ENCODE measurements around the gene ZNF385C. TPM values are rescaled to one million over a fixed set of nuclear protein-coding genes. Genes with fewer than 3 reads are reported as not detected.
A peak's percentile ranks its signal among the peaks of the same experiment; 100 is the strongest.

Gene ZNF385C
- total and polyA plus RNA-seq, 2 of the 13 experiments (the other 11 are each of a cell fraction or from before 2014, with no cell fraction given): 2.3 to 6.1 TPM

DNA sequence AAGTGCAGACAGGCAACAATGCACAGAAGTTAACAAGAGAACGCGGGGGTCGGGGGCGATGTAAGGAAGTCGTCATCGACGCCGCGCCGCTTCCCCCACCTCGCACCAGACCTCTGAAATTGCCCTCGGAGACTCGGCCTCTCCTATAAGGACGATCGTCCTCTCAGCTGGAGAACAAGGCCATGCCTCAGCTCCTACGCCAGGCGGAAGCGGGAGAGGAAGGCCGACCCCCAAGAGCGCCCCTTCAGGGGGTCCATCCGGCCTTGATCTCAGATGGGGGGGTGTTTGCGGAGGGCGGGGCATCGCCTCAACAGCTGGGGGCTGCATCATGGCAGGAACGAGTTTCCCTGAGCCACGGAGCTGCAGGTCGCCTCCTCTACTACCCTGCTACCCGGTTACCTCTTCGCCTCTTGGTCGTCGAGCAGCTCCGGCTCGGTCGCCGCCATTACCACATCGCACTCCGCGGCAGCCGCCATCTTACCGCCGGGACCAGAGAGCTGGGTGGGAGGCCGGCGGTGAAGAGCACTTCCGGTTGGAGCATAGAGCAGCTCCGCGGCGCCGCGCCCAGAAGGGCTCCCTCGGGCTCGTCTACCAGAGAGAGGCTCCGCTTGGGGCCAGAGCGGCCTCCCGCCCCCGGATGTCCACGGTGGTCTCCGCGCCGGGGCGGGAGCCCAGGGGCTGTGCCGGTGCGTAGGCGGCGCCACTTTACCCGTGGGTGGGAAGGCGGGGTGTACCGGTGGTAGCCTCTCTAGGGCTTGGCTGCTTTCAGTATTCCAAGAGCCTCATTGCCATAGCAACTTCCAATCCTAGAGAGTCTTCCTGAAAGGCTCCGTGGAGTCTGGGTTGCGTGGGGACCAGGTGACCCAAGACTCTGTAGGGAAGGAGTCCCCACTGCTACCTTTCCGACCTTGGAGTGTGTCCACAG, 81.1 kb downstream of the ZNF385C start, which contains the start of gene DNAJC7 (continued):
- TF ChIP-seq, protein P1, sequence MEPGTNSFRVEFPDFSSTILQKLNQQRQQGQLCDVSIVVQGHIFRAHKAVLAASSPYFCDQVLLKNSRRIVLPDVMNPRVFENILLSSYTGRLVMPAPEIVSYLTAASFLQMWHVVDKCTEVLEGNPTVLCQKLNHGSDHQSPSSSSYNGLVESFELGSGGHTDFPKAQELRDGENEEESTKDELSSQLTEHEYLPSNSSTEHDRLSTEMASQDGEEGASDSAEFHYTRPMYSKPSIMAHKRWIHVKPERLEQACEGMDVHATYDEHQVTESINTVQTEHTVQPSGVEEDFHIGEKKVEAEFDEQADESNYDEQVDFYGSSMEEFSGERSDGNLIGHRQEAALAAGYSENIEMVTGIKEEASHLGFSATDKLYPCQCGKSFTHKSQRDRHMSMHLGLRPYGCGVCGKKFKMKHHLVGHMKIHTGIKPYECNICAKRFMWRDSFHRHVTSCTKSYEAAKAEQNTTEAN (CRISPR knock-in tag; conservative IDR thresholded peaks at IDR 0.05): peak; percentile 89
- TF ChIP-seq SRSF4 (IDR thresholded peaks at IDR 0.05; ENCODE audit: low read depth, low read length, poor library complexity, severe bottlenecking) (no peak), PHF5A (CRISPR knock-in tag; IDR thresholded peaks at IDR 0.05; ENCODE audit: low read depth, unreplicated experiment) (peak; percentile 71), ZNF496 (CRISPR knock-in tag; IDR thresholded peaks at IDR 0.05; ENCODE audit: insufficient replicate concordance) (no peak), ZNF850 (CRISPR knock-in tag; conservative IDR thresholded peaks at IDR 0.05) (peak; percentile 86), ZNF468 (CRISPR knock-in tag; IDR thresholded peaks at IDR 0.05) (no peak), POLR2A (IDR thresholded peaks at IDR 0.05; ENCODE audit: insufficient read depth in 1 of 2, low read depth in 2 of 2, low read length in 2 of 2) (peak; percentile 72 to 85), ISL2 (CRISPR knock-in tag; IDR thresholded peaks at IDR 0.05) (peak; percentile 90), ZNF253 (CRISPR knock-in tag; IDR thresholded peaks at IDR 0.05; ENCODE audit: borderline replicate concordance) (0 out of 2 replicates have a peak, but pooled peaks have one; percentile 61), MED1 (CRISPR knock-in tag; IDR thresholded peaks at IDR 0.05) (peak; percentile 84), ZFP1 (CRISPR knock-in tag; IDR thresholded peaks at IDR 0.05) (peak; percentile 91; the same call in 1 of the 2 replicates), ZFP90 (CRISPR knock-in tag; IDR thresholded peaks at IDR 0.05; ENCODE audit: borderline replicate concordance) (peak; percentile 88; the same call in 1 of the 2 replicates), ZNF75D (CRISPR knock-in tag; IDR thresholded peaks at IDR 0.05; ENCODE audit: borderline replicate concordance) (peak; percentile 70; the same call in 1 of the 2 replicates), ZNF546 (CRISPR knock-in tag; conservative IDR thresholded peaks at IDR 0.05) (peak; percentile 87), SP4 (CRISPR knock-in tag; IDR thresholded peaks at IDR 0.05) (peak; percentile 55; the same call in 1 of the 2 replicates), ZNF781 (CRISPR knock-in tag; IDR thresholded peaks at IDR 0.05; ENCODE audit: borderline replicate concordance, not compliant biosample characterization) (peak; percentile 91), SMAD9 (CRISPR knock-in tag; IDR thresholded peaks at IDR 0.05) (no peak; the same call in 1 of the 2 replicates)
- TF ChIP-seq, protein P2, sequence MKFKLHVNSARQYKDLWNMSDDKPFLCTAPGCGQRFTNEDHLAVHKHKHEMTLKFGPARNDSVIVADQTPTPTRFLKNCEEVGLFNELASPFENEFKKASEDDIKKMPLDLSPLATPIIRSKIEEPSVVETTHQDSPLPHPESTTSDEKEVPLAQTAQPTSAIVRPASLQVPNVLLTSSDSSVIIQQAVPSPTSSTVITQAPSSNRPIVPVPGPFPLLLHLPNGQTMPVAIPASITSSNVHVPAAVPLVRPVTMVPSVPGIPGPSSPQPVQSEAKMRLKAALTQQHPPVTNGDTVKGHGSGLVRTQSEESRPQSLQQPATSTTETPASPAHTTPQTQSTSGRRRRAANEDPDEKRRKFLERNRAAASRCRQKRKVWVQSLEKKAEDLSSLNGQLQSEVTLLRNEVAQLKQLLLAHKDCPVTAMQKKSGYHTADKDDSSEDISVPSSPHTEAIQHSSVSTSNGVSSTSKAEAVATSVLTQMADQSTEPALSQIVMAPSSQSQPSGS (CRISPR knock-in tag; IDR thresholded peaks at IDR 0.05): peak; percentile 94
- TF ChIP-seq, protein P3, sequence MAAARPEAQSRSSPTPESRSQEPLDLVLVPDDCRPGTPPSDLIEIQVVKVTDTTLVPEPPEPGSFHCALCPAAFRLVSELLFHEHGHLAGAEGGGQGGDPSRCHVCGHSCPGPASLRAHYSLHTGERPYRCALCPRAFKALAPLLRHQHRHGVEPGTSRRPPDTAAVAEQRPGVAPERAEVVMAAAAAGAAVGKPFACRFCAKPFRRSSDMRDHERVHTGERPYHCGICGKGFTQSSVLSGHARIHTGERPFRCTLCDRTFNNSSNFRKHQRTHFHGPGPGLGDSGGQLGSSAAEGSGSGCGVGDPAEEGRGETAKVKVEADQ (CRISPR knock-in tag; IDR thresholded peaks at IDR 0.05; ENCODE audit: borderline replicate concordance): 0 out of 2 replicates have a peak, but pooled peaks have one; percentile 12
- TF ChIP-seq, protein P4, sequence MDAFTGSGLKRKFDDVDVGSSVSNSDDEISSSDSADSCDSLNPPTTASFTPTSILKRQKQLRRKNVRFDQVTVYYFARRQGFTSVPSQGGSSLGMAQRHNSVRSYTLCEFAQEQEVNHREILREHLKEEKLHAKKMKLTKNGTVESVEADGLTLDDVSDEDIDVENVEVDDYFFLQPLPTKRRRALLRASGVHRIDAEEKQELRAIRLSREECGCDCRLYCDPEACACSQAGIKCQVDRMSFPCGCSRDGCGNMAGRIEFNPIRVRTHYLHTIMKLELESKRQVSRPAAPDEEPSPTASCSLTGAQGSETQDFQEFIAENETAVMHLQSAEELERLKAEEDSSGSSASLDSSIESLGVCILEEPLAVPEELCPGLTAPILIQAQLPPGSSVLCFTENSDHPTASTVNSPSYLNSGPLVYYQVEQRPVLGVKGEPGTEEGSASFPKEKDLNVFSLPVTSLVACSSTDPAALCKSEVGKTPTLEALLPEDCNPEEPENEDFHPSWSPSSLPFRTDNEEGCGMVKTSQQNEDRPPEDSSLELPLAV (CRISPR knock-in tag; conservative IDR thresholded peaks at IDR 0.05; ENCODE audit: low read depth): no peak
- TF ChIP-seq, protein P5, sequence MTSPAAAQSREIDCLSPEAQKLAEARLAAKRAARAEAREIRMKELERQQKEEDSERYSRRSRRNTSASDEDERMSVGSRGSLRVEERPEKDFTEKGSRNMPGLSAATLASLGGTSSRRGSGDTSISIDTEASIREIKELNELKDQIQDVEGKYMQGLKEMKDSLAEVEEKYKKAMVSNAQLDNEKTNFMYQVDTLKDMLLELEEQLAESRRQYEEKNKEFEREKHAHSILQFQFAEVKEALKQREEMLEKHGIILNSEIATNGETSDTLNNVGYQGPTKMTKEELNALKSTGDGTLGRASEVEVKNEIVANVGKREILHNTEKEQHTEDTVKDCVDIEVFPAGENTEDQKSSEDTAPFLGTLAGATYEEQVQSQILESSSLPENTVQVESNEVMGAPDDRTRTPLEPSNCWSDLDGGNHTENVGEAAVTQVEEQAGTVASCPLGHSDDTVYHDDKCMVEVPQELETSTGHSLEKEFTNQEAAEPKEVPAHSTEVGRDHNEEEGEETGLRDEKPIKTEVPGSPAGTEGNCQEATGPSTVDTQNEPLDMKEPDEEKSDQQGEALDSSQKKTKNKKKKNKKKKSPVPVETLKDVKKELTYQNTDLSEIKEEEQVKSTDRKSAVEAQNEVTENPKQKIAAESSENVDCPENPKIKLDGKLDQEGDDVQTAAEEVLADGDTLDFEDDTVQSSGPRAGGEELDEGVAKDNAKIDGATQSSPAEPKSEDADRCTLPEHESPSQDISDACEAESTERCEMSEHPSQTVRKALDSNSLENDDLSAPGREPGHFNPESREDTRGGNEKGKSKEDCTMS (CRISPR knock-in tag; conservative IDR thresholded peaks at IDR 0.05): no peak
